PC-9 (cell line): ENCODE measurements around the gene RPS19BP1. TPM values are rescaled to one million over a fixed set of nuclear protein-coding genes. Genes with fewer than 3 reads are reported as not detected.

Experiments used
- BruUV-seq: library from RNA; stranded (reverse); fragments of 400-500 nt; replicated peaks from 2 replicates; lab custom pipeline; 2021; lab: Mats Ljungman, UMichigan
- CTCF ChIA-PET: fragments of 300-600 bp; sonication (Branson Sonifier 250); formaldehyde crosslinking; loops from one replicate; lab custom pipeline; 2022; ENCODE audit warnings: antibody characterized with exemption; lab: Charles Lee
- POLR2A ChIA-PET: fragments of 300-600 bp; sonication (Branson Sonifier 250); formaldehyde crosslinking; loops from one replicate; lab custom pipeline; 2022; ENCODE audit warnings: antibody characterized with exemption; ENCODE audit not compliant: unreplicated experiment; lab: Charles Lee
- DNase-seq, 2 experiments: peaks; one replicate each; pipeline versions ENCODE4 v3.0.0 to v3.0.0-alpha.2; 2015 to 2022; ENCODE audit warnings: mixed read lengths in 1 of 2
- H2AFZ ChIP-seq: fragments of 200-600 bp; sonication (generic); 2 replicates; pipeline ENCODE4 v1.8.1; 2017; ENCODE audit warnings: antibody characterized with exemption
- H3F3A ChIP-seq: fragments of 200-600 bp; sonication (generic); 2 replicates; pipeline ENCODE4 v1.8.1; 2017; ENCODE audit warnings: antibody characterized with exemption, mild to moderate bottlenecking, low read depth; ENCODE audit not compliant: insufficient read depth
- H3K27ac ChIP-seq: fragments of 200-600 bp; sonication (generic); 2 replicates; pipeline ENCODE4 v1.6.1; 2016; ENCODE audit warnings: mixed run types
- H3K27me3 ChIP-seq: fragments of 200-600 bp; sonication (generic); 2 replicates; pipeline ENCODE4 v1.6.1; 2016; ENCODE audit warnings: low read depth, mixed run types; ENCODE audit not compliant: insufficient read depth
- H3K36me3 ChIP-seq: fragments of 200-600 bp; sonication (generic); 2 replicates; pipeline ENCODE4 v1.6.1; 2016; ENCODE audit warnings: low read depth, mixed run types
- H3K4me1 ChIP-seq: fragments of 200-600 bp; sonication (generic); replicated peaks from 2 replicates; pipeline ENCODE4 v1.6.1; 2016; ENCODE audit warnings: mixed run types; ENCODE audit not compliant: insufficient read depth
- H3K4me2 ChIP-seq: fragments of 200-600 bp; sonication (generic); 2 replicates; pipeline ENCODE4 v1.6.1; 2017; ENCODE audit warnings: mixed run types
- H3K4me3 ChIP-seq: fragments of 200-600 bp; sonication (generic); 2 replicates; pipeline ENCODE4 v1.6.1; 2016; ENCODE audit warnings: mixed run types
- H3K79me2 ChIP-seq: fragments of 200-600 bp; sonication (generic); 2 replicates; pipeline ENCODE4 v1.6.1; 2017; ENCODE audit warnings: low read depth, mixed run types
- H3K9me2 ChIP-seq: fragments of 200-600 bp; sonication (generic); 2 replicates; pipeline ENCODE4 v1.8.1; 2017; ENCODE audit warnings: mild to moderate bottlenecking; ENCODE audit not compliant: insufficient read depth
- H3K9me3 ChIP-seq: fragments of 200-600 bp; sonication (generic); 2 replicates; pipeline ENCODE4 v1.8.1; 2016; ENCODE audit warnings: low read depth; ENCODE audit not compliant: insufficient read depth
- H4K20me1 ChIP-seq: fragments of 200-600 bp; sonication (generic); 2 replicates; pipeline ENCODE4 v1.8.1; 2017; ENCODE audit not compliant: insufficient read depth
- CTCF ChIP-seq: fragments of 200-600 bp; sonication (generic); conservative IDR thresholded peaks from 2 replicates; pipeline ENCODE4 v1.6.1; 2017; ENCODE audit warnings: mixed run types, antibody characterized with exemption, mild to moderate bottlenecking, moderate library complexity
- EZH2 ChIP-seq: fragments of 200-600 bp; sonication (generic); IDR thresholded peaks from 2 replicates; pipeline ENCODE4 v1.8.0; 2017; ENCODE audit warnings: antibody characterized with exemption, low read depth
- intact Hi-C: fragments of 100-400 bp; cut with micrococcal nuclease; formaldehyde crosslinking; loops from one replicate; pipeline ENCODE4 v1.10.0; 2022; ENCODE audit not compliant: unreplicated experiment
- total RNA-seq: library from RNA; stranded (reverse); gene quantifications from 2 replicates; pipeline ENCODE4 v1.2.3, GENCODE V29; 2021

The RPS19BP1 gene
- total RNA-seq, 1 experiment from 2014 or later = 60.7 TPM

DNA sequence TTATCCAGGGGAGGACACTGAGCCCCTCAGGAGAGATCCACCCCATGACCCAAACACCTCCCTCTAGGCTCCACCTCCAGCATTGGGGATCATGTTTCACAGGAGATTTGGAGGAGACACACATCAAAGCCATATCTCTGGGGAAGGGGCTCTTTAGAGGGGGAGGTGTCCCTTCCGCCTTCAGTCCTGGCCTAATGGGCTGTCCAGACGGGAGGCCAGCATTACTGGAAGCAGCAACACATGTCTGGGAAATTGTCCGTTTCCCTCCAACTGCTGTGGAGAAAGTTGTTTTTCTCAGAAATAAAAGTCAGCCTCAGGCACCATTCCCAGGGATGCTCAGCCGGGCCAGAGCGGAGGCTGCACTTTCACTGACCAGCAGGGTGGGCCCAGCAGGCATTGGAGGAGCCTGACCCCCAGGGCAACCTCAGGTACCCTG, 47.5 kb upstream of the RPS19BP1 start:
- Histone ChIP-seq H3K27ac (no peak overlapping the region), H3F3A (0 out of 2 replicates have a peak, but pooled peaks cover 8% of the 10 kb centered on the region), H4K20me1 (no peaks in the 10 kb centered on the region), H3K4me3 (no peak overlapping the region), H3K4me1 (peaks cover 7% of the 10 kb centered on the region), H2AFZ (no peak overlapping the region), H3K9me3 (no peaks in the 10 kb centered on the region), H3K36me3 (no peaks in the 10 kb centered on the region), H3K4me2 (no peak overlapping the region), H3K9me2 (no peaks in the 10 kb centered on the region), H3K27me3 (peaks cover 10% of the 10 kb centered on the region), H3K79me2 (no peaks in the 10 kb centered on the region)
- no TSS peak for BruUV-seq
- ChIA-PET POLR2A (no interaction called here), CTCF (no interaction called here)
- intact Hi-C loops = no loop called here
- TF ChIP-seq EZH2 (no peak), CTCF (no peak)
- DNase-seq = no peak

DNA sequence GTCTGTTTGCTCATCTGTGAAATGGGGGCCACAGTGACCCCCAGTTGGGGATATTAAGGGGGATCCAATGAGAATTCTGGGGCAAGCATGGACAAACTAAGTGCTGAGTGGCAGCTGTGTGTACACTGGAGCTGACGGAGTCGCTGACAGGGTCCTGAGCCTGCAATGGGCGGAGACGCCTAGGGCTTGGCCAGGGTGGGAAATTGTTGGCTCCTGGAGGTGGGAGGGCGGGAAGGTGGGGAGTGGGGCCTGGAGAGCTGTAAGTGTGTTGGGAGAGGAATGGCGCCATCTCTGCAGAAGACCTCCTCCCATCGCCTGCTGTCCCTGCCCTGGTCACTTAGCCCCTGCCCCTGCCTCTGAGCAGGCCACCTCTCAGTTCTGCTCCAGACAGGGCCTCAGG, 45.4 kb upstream of the RPS19BP1 start:
- Histone ChIP-seq H3K4me2 (no peak overlapping the region), H3K27me3 (peaks cover 7% of the 10 kb centered on the region), H4K20me1 (no peaks in the 10 kb centered on the region), H2AFZ (no peak overlapping the region), H3K9me2 (no peaks in the 10 kb centered on the region), H3K9me3 (no peaks in the 10 kb centered on the region), H3K79me2 (no peaks in the 10 kb centered on the region), H3F3A (0 out of 2 replicates have a peak, but pooled peaks cover 8% of the 10 kb centered on the region), H3K27ac (no peak overlapping the region), H3K4me1 (peaks cover 18% of the 10 kb centered on the region), H3K36me3 (no peaks in the 10 kb centered on the region), H3K4me3 (no peak overlapping the region)
- TF ChIP-seq EZH2 = no peak
- TF ChIP-seq CTCF = no peak
- DNase-seq = no peak
- BruUV-seq = no TSS peak
- POLR2A ChIA-PET = interaction anchor here (0.6 kb wide), 1 partner anchor 14 kb away, joined by 3 read pairs; no protein-coding TSS in a partner anchor
- intact Hi-C loops = no loop called here
- CTCF ChIA-PET = no interaction called here

DNA sequence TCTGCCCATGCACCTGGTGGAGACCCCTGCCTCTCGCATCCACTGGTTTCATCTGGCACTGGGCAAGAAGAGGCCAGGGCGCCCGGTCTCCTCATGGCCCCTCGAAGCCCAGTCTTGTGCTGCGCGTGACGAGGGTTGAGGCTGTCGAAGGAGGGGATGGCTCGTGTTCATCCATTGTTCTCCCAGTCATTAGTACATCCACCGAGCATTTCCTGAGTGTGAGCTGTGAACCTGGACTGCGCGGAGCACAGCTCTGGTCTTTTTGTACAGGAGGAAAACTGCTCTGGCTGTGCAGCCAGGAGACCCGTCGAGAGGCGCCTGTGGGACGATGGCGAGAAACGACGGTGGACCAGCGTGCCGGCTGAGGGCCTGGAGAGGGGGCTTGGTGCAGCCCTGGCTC, 44.8 kb upstream of the RPS19BP1 start:
- intact Hi-C loops = no loop called here
- POLR2A ChIA-PET = no interaction called here
- Histone ChIP-seq H3K4me3 (no peak overlapping the region), H3K79me2 (no peaks in the 10 kb centered on the region), H3K27me3 (peaks cover 7% of the 10 kb centered on the region), H3K9me3 (no peaks in the 10 kb centered on the region), H2AFZ (no peak overlapping the region), H3K4me1 (peaks cover 18% of the 10 kb centered on the region), H3F3A (0 out of 2 replicates have a peak, but pooled peaks cover 8% of the 10 kb centered on the region), H4K20me1 (no peaks in the 10 kb centered on the region), H3K27ac (no peak overlapping the region), H3K4me2 (no peak overlapping the region), H3K36me3 (no peaks in the 10 kb centered on the region), H3K9me2 (no peaks in the 10 kb centered on the region)
- BruUV-seq = no TSS peak
- CTCF ChIA-PET = no interaction called here
- DNase-seq = no peak
- TF ChIP-seq EZH2 (no peak), CTCF (no peak)
